Ishikawa (cell line): ENCODE results near the gene NRIP3.

ENCODE experiments used
- CEBPB ChIP-seq: IDR thresholded peaks from 2 replicates; pipeline ENCODE4 v1.6.1; 2012
- CREB1 ChIP-seq: IDR thresholded peaks from 2 replicates; pipeline ENCODE4 v1.6.1; 2012; ENCODE audit warnings: low read depth
- EGR1 ChIP-seq: IDR thresholded peaks from 2 replicates; pipeline ENCODE4 v1.6.1; 2012
- EP300 ChIP-seq: IDR thresholded peaks from 2 replicates; pipeline ENCODE4 v1.6.1; 2012; ENCODE audit warnings: borderline replicate concordance
- NFIC ChIP-seq: IDR thresholded peaks from 2 replicates; pipeline ENCODE4 v1.6.1; 2012
- RAD21 ChIP-seq: IDR thresholded peaks from 2 replicates; pipeline ENCODE4 v1.6.1; 2012; ENCODE audit warnings: low read depth
- TCF12 ChIP-seq: IDR thresholded peaks from 2 replicates; pipeline ENCODE4 v1.6.1; 2012; ENCODE audit warnings: low read depth
- YY1 ChIP-seq: IDR thresholded peaks from 2 replicates; pipeline ENCODE4 v1.6.1; 2012; ENCODE audit warnings: low read depth
- TF ChIP-seq, protein P1 (sequence below): IDR thresholded peaks from 2 replicates; pipeline ENCODE4 v1.6.1; 2012

- TF ChIP-seq CEBPB (no peak), NFIC (no peak), EP300 (no peak), CREB1 (no peak), RAD21 (no peak), YY1 (no peak), EGR1 (no peak), TCF12 (no peak)
- TF ChIP-seq, protein P1, sequence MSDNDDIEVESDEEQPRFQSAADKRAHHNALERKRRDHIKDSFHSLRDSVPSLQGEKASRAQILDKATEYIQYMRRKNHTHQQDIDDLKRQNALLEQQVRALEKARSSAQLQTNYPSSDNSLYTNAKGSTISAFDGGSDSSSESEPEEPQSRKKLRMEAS: no peak
Observed at GRCh38 chr11:8983552-8983951, 20.2 kb downstream of the NRIP3 start.
